Measurements from ENCODE around the gene MRPL37.

GRCh38 chr1:54239631-54240031 is 39.7 kb downstream of the MRPL37 start:
- TF ChIP-seq POLR2AphosphoS5 (IDR thresholded peaks at IDR 0.05; ENCODE audit: borderline replicate concordance, low read depth, low read length), result no peak
- TF ChIP-seq EZH2 (IDR thresholded peaks at IDR 0.05), result no peak
